DOHH2 (cell line): ENCODE measurements around the gene NDUFAF2.

Experiments used
- H3F3A ChIP-seq: fragments of 200-600 bp; sonication (generic), shearing (Covaris generic); 2 replicates; pipeline ENCODE4 v1.6.0; 2016; ENCODE audit warnings: antibody characterized with exemption, mild to moderate bottlenecking; ENCODE audit not compliant: control insufficient read depth, insufficient read depth
- H3K27ac ChIP-seq: fragments of 200-600 bp; sonication (generic); 2 replicates; pipeline ENCODE4 v1.5.1; 2014; ENCODE audit warnings: low read depth, mild to moderate bottlenecking, low read length, moderate library complexity
- H3K27me3 ChIP-seq: fragments of 200-600 bp; sonication (generic); 2 replicates; pipeline ENCODE4 v1.6.1; 2014; ENCODE audit warnings: mild to moderate bottlenecking, low read length, mixed read lengths; ENCODE audit not compliant: control insufficient read depth
- H3K36me3 ChIP-seq: fragments of 200-600 bp; sonication (generic); 2 replicates; pipeline ENCODE4 v1.6.1; 2014; ENCODE audit warnings: mild to moderate bottlenecking, low read length, moderate library complexity, mixed read lengths; ENCODE audit not compliant: control insufficient read depth
- H3K4me1 ChIP-seq: fragments of 200-600 bp; sonication (generic); 2 replicates; pipeline ENCODE4 v1.6.1; 2014; ENCODE audit warnings: mild to moderate bottlenecking, low read length, mixed read lengths; ENCODE audit not compliant: control insufficient read depth
- H3K4me2 ChIP-seq: fragments of 200-600 bp; sonication (generic); 2 replicates; pipeline ENCODE4 v1.6.0; 2014; ENCODE audit warnings: mild to moderate bottlenecking, low read length, moderate library complexity
- H3K4me3 ChIP-seq: fragments of 200-600 bp; sonication (generic); 2 replicates; pipeline ENCODE4 v1.5.1; 2014; ENCODE audit warnings: mild to moderate bottlenecking, low read length, mixed read lengths
- H3K79me2 ChIP-seq: fragments of 200-600 bp; sonication (generic); 2 replicates; pipeline ENCODE4 v1.6.1; 2014; ENCODE audit warnings: mild to moderate bottlenecking, low read length, mixed read lengths; ENCODE audit not compliant: control insufficient read depth
- H3K9me2 ChIP-seq: fragments of 200-600 bp; sonication (generic); replicated peaks from 2 replicates; pipeline ENCODE4 v1.6.1; 2014; ENCODE audit warnings: mild to moderate bottlenecking, low read length, mixed read lengths; ENCODE audit not compliant: control insufficient read depth
- H3K9me3 ChIP-seq: fragments of 200-600 bp; sonication (generic); 2 replicates; pipeline ENCODE4 v1.6.1; 2014; ENCODE audit warnings: antibody characterized with exemption, low read length, mixed read lengths; ENCODE audit not compliant: control insufficient read depth, insufficient read depth
- H4K20me1 ChIP-seq: fragments of 200-600 bp; sonication (generic); 2 replicates; pipeline ENCODE4 v1.6.0; 2014; ENCODE audit warnings: low read depth, mild to moderate bottlenecking, antibody characterized with exemption, low read length, moderate library complexity; ENCODE audit not compliant: control insufficient read depth, insufficient read depth
- EZH2phosphoT487 ChIP-seq: fragments of 200-600 bp; sonication (generic); IDR thresholded peaks from 2 replicates; pipeline ENCODE4 v1.6.1; 2017; ENCODE audit warnings: borderline replicate concordance, mild to moderate bottlenecking, antibody characterized with exemption, low read length, moderate library complexity, mixed read lengths
- TF ChIP-seq, protein P1 (sequence below): fragments of 200-600 bp; sonication (generic); IDR thresholded peaks from one replicate; pipeline ENCODE4 v1.5.1; 2014; ENCODE audit warnings: antibody characterized with exemption, mild to moderate bottlenecking, low read depth, low read length; ENCODE audit not compliant: poor library complexity, severe bottlenecking

Gene NDUFAF2

DNA sequence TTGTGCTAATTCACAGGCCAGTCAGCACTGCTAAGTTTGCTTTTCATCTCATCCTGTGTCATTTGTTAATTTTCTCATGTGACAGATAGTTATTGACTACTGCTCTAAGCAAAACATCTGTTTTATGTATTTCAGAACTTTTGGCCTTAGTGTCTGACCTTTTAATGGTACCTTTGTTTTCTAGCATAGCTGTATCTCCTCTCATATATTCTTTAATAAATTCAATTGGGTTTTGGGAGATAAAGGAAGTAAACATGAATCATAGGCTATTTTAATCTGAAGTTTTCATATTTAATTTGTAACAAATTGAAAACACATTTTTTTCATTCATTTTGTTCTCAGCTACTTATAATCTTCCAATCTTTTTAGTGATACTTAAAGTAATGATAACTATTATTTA, 13.1 kb downstream of the NDUFAF2 start:
- no peak overlapping the region for H3K27ac ChIP-seq
- no peaks in the 10 kb centered on the region for H4K20me1 ChIP-seq

GRCh38 chr5:60958712-60959111, 13.7 kb downstream of the NDUFAF2 start:
- Histone ChIP-seq H3K27ac (no peak overlapping the region), H3K9me3 (peaks cover 7% of the 10 kb centered on the region; the same call in 1 of the 2 replicates), H3K4me3 (no peak overlapping the region), H3K27me3 (no peaks in the 10 kb centered on the region), H3K36me3 (no peaks in the 10 kb centered on the region), H3K9me2 (no peaks in the 10 kb centered on the region), H3K4me2 (no peak overlapping the region), H3F3A (peaks cover 3% of the 10 kb centered on the region; the same call in 1 of the 2 replicates), H3K79me2 (peaks cover 59% of the 10 kb centered on the region), H3K4me1 (peaks cover 4% of the 10 kb centered on the region; the same call in 1 of the 2 replicates), H4K20me1 (no peaks in the 10 kb centered on the region)
- TF ChIP-seq, protein P1, sequence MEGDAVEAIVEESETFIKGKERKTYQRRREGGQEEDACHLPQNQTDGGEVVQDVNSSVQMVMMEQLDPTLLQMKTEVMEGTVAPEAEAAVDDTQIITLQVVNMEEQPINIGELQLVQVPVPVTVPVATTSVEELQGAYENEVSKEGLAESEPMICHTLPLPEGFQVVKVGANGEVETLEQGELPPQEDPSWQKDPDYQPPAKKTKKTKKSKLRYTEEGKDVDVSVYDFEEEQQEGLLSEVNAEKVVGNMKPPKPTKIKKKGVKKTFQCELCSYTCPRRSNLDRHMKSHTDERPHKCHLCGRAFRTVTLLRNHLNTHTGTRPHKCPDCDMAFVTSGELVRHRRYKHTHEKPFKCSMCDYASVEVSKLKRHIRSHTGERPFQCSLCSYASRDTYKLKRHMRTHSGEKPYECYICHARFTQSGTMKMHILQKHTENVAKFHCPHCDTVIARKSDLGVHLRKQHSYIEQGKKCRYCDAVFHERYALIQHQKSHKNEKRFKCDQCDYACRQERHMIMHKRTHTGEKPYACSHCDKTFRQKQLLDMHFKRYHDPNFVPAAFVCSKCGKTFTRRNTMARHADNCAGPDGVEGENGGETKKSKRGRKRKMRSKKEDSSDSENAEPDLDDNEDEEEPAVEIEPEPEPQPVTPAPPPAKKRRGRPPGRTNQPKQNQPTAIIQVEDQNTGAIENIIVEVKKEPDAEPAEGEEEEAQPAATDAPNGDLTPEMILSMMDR: no peak
- TF ChIP-seq EZH2phosphoT487: no peak

More for the DNA sequence above, 13.1 kb downstream of the NDUFAF2 start:
- TF ChIP-seq EZH2phosphoT487: no peak
- TF ChIP-seq, protein P1: no peak
- peaks cover 58% of the 10 kb centered on the region for H3K79me2 ChIP-seq
- no peaks in the 10 kb centered on the region for H3K9me2 ChIP-seq
- H3K36me3 ChIP-seq: no peaks in the 10 kb centered on the region
- no peak overlapping the region for H3K4me3 ChIP-seq
- peaks cover 3% of the 10 kb centered on the region; the same call in 1 of the 2 replicates for H3F3A ChIP-seq
- H3K27me3 ChIP-seq: no peaks in the 10 kb centered on the region
- peaks cover 7% of the 10 kb centered on the region; the same call in 1 of the 2 replicates for H3K9me3 ChIP-seq
- peaks cover 4% of the 10 kb centered on the region; the same call in 1 of the 2 replicates for H3K4me1 ChIP-seq
- H3K4me2 ChIP-seq: no peak overlapping the region

- peaks cover 7% of the 10 kb centered on the region; the same call in 1 of the 2 replicates for H3K9me3 ChIP-seq
- H3K4me1 ChIP-seq: peaks cover 4% of the 10 kb centered on the region; the same call in 1 of the 2 replicates
- H3K4me2 ChIP-seq: no peak overlapping the region
- peaks cover 3% of the 10 kb centered on the region; the same call in 1 of the 2 replicates for H3F3A ChIP-seq
- H4K20me1 ChIP-seq: no peaks in the 10 kb centered on the region
- TF ChIP-seq EZH2phosphoT487: no peak
- TF ChIP-seq, protein P1: peak; percentile 16
- no peak overlapping the region for H3K4me3 ChIP-seq
- H3K27me3 ChIP-seq: no peaks in the 10 kb centered on the region
- H3K27ac ChIP-seq: no peak overlapping the region
- no peaks in the 10 kb centered on the region for H3K9me2 ChIP-seq
- no peaks in the 10 kb centered on the region for H3K36me3 ChIP-seq
- peaks cover 56% of the 10 kb centered on the region for H3K79me2 ChIP-seq
These were observed 14.2 kb downstream of the NDUFAF2 start for GRCh38 chr5:60959156-60959555.
